Mesothelial cell of epicardium (in vitro differentiated cells): Measurements from ENCODE around the gene PACRG. TPM values are rescaled to one million over a fixed set of nuclear protein-coding genes. Genes with fewer than 3 reads are reported as not detected.

Experiments used
- DNase-seq, 2 experiments: peaks; one replicate each; pipeline ENCODE4 v3.0.0; 2021; ENCODE audit warnings: low spot score in 2 of 2; ENCODE audit not compliant: unreplicated experiment in 2 of 2
- H3K27ac Mint-ChIP-seq: 2 replicates; pipeline ENCODE4 v1.8.0; 2021; ENCODE audit warnings: mixed read lengths
- H3K27me3 Mint-ChIP-seq: 2 replicates; pipeline ENCODE4 v1.8.0; 2021; ENCODE audit warnings: low read depth, mixed read lengths
- H3K36me3 Mint-ChIP-seq: 2 replicates; pipeline ENCODE4 v1.8.0; 2021; ENCODE audit warnings: mixed read lengths
- H3K4me1 Mint-ChIP-seq: 2 replicates; pipeline ENCODE4 v1.8.0; 2021; ENCODE audit warnings: mixed read lengths
- H3K4me3 Mint-ChIP-seq: 2 replicates; pipeline ENCODE4 v1.8.0; 2021; ENCODE audit warnings: mild to moderate bottlenecking, moderate library complexity, mixed read lengths
- H3K9me3 Mint-ChIP-seq: 2 replicates; pipeline ENCODE4 v1.8.0; 2021; ENCODE audit warnings: mixed read lengths
- total RNA-seq: library from RNA; stranded (reverse); gene quantifications from 3 replicates; pipeline ENCODE4 v1.2.1, GENCODE V29; 2021
- TF ChIP-seq, protein P1 (sequence below): fragments of 200-600 bp; sonication (generic); IDR thresholded peaks from one replicate; pipeline ENCODE4 v1.5.0; 2021; ENCODE audit warnings: antibody characterized with exemption; ENCODE audit not compliant: unreplicated experiment

Gene PACRG
- total RNA-seq, 1 donor from 2014 or later = 1.6 TPM

DNA sequence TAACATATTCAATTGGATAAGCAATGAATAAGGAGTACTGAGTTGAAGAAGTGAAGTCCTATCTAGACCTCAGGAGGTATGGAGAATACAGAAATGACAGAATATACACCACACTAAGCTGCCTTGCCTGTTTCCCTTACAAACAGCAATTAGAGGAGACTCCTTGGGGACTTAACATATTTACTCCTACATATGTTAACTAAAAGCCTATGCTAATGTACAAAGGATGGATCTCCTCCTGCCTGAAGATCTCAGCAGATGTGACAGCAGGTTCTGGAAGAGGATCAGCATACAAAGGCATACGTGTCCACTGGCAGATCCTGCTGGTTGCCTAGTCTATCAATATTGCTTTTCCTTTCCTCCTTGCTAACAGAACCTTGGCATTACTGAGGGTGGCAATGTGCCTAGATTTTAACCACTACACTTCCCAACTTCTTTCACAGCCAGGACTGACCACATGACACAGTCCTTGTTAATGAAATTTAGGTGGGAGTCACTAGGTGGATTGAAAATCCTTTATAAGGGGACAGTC is 29.8 kb upstream of the PACRG start:
- H3K9me3 Mint-ChIP-seq = no peaks in the 10 kb centered on the region
- H3K27ac Mint-ChIP-seq = no peak overlapping the region
- no peak for DNase-seq
- no peak overlapping the region for H3K4me3 Mint-ChIP-seq
- no peaks in the 10 kb centered on the region for H3K36me3 Mint-ChIP-seq
- peaks cover 8% of the 10 kb centered on the region for H3K4me1 Mint-ChIP-seq
- TF ChIP-seq, protein P1, sequence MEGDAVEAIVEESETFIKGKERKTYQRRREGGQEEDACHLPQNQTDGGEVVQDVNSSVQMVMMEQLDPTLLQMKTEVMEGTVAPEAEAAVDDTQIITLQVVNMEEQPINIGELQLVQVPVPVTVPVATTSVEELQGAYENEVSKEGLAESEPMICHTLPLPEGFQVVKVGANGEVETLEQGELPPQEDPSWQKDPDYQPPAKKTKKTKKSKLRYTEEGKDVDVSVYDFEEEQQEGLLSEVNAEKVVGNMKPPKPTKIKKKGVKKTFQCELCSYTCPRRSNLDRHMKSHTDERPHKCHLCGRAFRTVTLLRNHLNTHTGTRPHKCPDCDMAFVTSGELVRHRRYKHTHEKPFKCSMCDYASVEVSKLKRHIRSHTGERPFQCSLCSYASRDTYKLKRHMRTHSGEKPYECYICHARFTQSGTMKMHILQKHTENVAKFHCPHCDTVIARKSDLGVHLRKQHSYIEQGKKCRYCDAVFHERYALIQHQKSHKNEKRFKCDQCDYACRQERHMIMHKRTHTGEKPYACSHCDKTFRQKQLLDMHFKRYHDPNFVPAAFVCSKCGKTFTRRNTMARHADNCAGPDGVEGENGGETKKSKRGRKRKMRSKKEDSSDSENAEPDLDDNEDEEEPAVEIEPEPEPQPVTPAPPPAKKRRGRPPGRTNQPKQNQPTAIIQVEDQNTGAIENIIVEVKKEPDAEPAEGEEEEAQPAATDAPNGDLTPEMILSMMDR = no peak
- peaks cover 3% of the 10 kb centered on the region for H3K27me3 Mint-ChIP-seq

DNA sequence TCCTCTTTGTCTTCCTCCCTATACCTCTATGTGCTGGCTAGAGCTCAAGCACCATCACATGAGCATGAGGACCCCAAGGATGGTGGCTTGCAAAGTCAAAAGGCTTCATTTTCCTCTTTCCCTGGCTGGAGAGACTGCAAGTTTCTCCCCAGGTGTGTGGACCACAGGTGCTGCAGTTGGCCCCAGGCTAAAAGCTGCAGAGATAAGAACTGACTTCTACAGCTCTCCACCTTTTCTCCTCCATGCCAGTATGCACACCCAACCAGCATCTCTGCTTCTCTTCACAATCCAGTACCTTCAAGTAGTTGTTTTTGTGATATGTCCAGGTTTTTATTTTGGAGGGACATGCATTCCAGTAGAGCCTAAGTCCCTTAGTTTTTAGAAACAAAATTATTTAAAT is 29.3 kb upstream of the PACRG start:
- Mint-ChIP-seq H3K27ac (no peak overlapping the region), H3K27me3 (peaks cover 3% of the 10 kb centered on the region)

DNA sequence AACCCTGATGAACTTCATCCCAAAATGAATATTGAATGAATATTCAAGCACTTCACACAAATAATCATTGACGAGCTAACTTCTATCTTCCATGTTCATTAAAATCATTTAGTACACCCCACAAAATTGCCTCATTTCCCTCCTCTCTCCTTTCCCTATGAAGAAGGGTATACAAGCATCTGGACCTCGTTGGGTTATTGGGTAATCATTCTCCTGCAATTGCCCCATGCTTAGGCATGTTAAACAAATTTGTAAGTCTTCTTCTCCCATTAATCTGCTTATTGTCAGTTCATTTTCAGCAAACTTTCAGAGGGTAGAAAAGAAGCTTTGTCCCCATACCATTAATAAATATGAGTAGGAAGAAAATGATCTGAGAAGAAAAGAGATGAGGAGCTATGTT is 27.8 kb upstream of the PACRG start:
- TF ChIP-seq, protein P1 = no peak
- Mint-ChIP-seq H3K4me1 (peaks cover 6% of the 10 kb centered on the region), H3K27ac (no peak overlapping the region), H3K36me3 (no peaks in the 10 kb centered on the region), H3K27me3 (peaks cover 3% of the 10 kb centered on the region), H3K4me3 (no peak overlapping the region), H3K9me3 (no peaks in the 10 kb centered on the region)
- no peak for DNase-seq

More for the DNA sequence above, 29.3 kb upstream of the PACRG start:
- H3K9me3 Mint-ChIP-seq = no peaks in the 10 kb centered on the region
- DNase-seq = no peak
- TF ChIP-seq, protein P1 = no peak
- H3K4me3 Mint-ChIP-seq = no peak overlapping the region
- no peaks in the 10 kb centered on the region for H3K36me3 Mint-ChIP-seq
- peaks cover 8% of the 10 kb centered on the region for H3K4me1 Mint-ChIP-seq

DNA sequence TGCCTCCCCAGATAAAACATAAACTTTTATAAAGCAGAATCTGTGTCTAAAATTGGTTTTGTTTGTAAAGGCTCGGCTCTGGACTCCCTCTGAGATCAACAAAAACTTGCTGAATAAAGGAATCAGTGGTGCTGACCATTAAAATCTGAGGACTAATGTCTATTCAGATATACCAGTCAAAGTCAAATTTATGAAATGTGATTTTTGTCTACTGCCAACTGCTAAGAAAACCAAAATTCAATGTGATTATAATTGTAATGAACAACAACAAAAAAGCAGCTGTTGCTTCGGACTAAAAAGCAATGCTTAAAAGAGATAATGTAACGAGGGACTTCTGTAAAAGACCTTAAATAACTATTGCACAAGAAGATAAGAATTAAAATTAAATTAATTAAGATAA is 26.8 kb upstream of the PACRG start:
- DNase-seq = no peak

DNA sequence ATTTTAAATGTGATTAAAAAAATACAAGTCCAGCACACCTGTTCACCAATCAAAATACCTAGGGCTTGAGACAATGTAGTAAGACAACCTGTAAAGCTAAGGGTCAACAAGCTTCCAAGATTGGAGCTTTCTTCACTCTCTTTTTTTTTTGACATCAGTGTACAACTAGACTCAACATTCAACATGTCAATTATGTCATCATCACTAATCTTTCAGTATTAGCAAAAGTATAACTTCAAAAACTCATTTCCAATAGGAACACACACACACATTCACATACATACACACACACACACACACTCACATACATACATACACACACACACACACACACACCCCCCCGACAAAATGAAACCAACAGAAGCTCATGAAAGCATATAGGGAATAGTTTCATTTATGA is 26.2 kb upstream of the PACRG start:
- H3K4me3 Mint-ChIP-seq = no peak overlapping the region
- no peak overlapping the region for H3K27ac Mint-ChIP-seq
- H3K4me1 Mint-ChIP-seq = peaks cover 15% of the 10 kb centered on the region
- no peaks in the 10 kb centered on the region for H3K36me3 Mint-ChIP-seq
- no peaks in the 10 kb centered on the region for H3K9me3 Mint-ChIP-seq
- TF ChIP-seq, protein P1 = no peak
- peaks cover 3% of the 10 kb centered on the region for H3K27me3 Mint-ChIP-seq
- no peak for DNase-seq

More for the DNA sequence above, 26.8 kb upstream of the PACRG start:
- Mint-ChIP-seq H3K36me3 (no peaks in the 10 kb centered on the region), H3K27ac (no peak overlapping the region), H3K4me1 (peaks cover 12% of the 10 kb centered on the region), H3K4me3 (no peak overlapping the region), H3K9me3 (no peaks in the 10 kb centered on the region), H3K27me3 (peaks cover 3% of the 10 kb centered on the region)
- TF ChIP-seq, protein P1 = no peak

DNA sequence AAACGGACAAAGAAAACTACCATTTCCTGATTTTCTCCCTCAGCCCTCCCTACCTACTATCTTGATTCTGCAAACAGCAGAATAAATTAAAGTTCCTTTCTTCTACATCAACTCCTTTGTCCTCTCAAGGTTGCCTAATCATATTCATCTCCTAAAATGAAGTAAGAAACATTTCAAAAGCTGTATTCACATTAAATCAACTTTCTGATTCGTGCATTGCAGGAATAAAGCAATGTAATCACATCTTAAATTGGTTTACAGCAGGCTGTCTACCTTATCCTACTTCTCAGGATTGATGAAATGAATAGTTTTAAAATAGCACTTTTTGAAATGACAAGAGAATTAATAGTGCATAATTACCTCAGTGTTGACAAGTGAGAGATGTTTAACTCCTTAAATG is 25.3 kb upstream of the PACRG start:
- Mint-ChIP-seq H3K4me1 (peaks cover 15% of the 10 kb centered on the region), H3K27ac (no peak overlapping the region)

More for the DNA sequence above, 25.3 kb upstream of the PACRG start:
- DNase-seq = no peak
- TF ChIP-seq, protein P1 = no peak
- no peaks in the 10 kb centered on the region for H3K36me3 Mint-ChIP-seq
- H3K27me3 Mint-ChIP-seq = peaks cover 3% of the 10 kb centered on the region
- H3K4me3 Mint-ChIP-seq = no peak overlapping the region
- H3K9me3 Mint-ChIP-seq = no peaks in the 10 kb centered on the region
